HG03342 (cell line): ENCODE measurements around the gene FAP.

Experiments used
- ATAC-seq: cut with Tn5 transposase; IDR thresholded peaks from one replicate; pipeline ENCODE4 v1.9.1; 2021; ENCODE audit warnings: mild to moderate bottlenecking, moderate library complexity; ENCODE audit not compliant: unreplicated experiment

FAP gene

GRCh38 chr2:162127422-162127821, 115.8 kb downstream of the FAP start:
- no peak for ATAC-seq

GRCh38 chr2:162126527-162126926, 116.7 kb downstream of the FAP start:
- peak; percentile 15 for ATAC-seq

- peak; percentile 92 for ATAC-seq
Observed at GRCh38 chr2:162126111-162126519, 117.1 kb downstream of the FAP start.

- no peak for ATAC-seq
Observed at GRCh38 chr2:162125138-162125537, 118.1 kb downstream of the FAP start.

- peak; percentile 30 for ATAC-seq
Observed at GRCh38 chr2:162123806-162124758, 119.2 kb downstream of the FAP start.
